Heart left ventricle (tissue), 16 donors: ENCODE measurements around the gene MTM1. TPM values are rescaled to one million over a fixed set of nuclear protein-coding genes. Genes with fewer than 3 reads are reported as not detected.

Experiments
- ATAC-seq, 4 donors: fragments of 200-7000 bp; cut with Tn5 transposase; one replicate each; pipeline ENCODE4 v1.9.1; 2020 to 2022; ENCODE audit warnings: moderate library complexity in 4 of 4, mild to moderate bottlenecking in 3 of 4, moderate number of reproducible peaks in 1 of 4
- DNase-seq, 5 donors: peaks; one replicate each; pipeline ENCODE4 v3.0.0-alpha.2; 2020
- H3K27ac ChIP-seq, 12 donors: fragments of 200-600 bp; sonication (generic) in 4 of 12; one replicate each; pipeline versions ENCODE4 v1.5.0 to v1.8.0; 2016 to 2022; ENCODE audit warnings: mild to moderate bottlenecking in 2 of 12
- H3K27me3 ChIP-seq, 9 donors: fragments of 200-600 bp; sonication (generic) in 2 of 9; one replicate each; pipeline versions ENCODE4 v1.5.1 to v1.8.0; 2016 to 2022; ENCODE audit warnings: mild to moderate bottlenecking in 3 of 9
- H3K36me3 ChIP-seq, 9 donors: fragments of 200-600 bp; sonication (generic) in 2 of 9; one replicate each; pipeline versions ENCODE4 v1.5.0 to v1.8.0; 2018 to 2022; ENCODE audit warnings: mild to moderate bottlenecking in 2 of 9
- H3K4me1 ChIP-seq, 12 donors: fragments of 200-600 bp; sonication (generic) in 4 of 12; one replicate each; pipeline versions ENCODE4 v1.5.0 to v1.8.0; 2016 to 2022; ENCODE audit warnings: mild to moderate bottlenecking in 3 of 12
- H3K4me3 ChIP-seq, 12 donors: fragments of 200-600 bp; sonication (generic) in 4 of 12; one replicate each; pipeline versions ENCODE4 v1.5.0 to v1.8.0; 2017 to 2022; ENCODE audit warnings: mild to moderate bottlenecking in 9 of 12, moderate library complexity in 4 of 12
- H3K9me3 ChIP-seq, 12 donors: fragments of 200-600 bp; sonication (generic) in 4 of 12; one replicate each; pipeline versions ENCODE4 v1.5.0 to v1.8.0; 2016 to 2022; ENCODE audit warnings: mild to moderate bottlenecking in 1 of 12
- POLR2A ChIP-seq, 2 donors: fragments of 450-650 bp; IDR thresholded peaks; one replicate each; pipeline ENCODE4 v1.6.1; 2017; ENCODE audit warnings: antibody characterized with exemption in 2 of 2, mild to moderate bottlenecking in 2 of 2, moderate library complexity in 2 of 2
- WGBS, 4 donors: extraction: QIAGEN DNeasy Blood & Tissue Kit in 2 of 4; methylation state at CpG; one replicate each; pipeline versions ENCODE4 v1.1.5 to v1.1.7; 2013 to 2018; 5-methylcytosine and 5-hydroxymethylcytosine counted together
- intact Hi-C, 10 donors: fragments of 100-400 bp; cut with DNase I; formaldehyde crosslinking; loops; one replicate each; pipeline versions ENCODE4 v1.11.1 to v1.14.2; 2022
- long read RNA-seq, 3 donors: library from polyadenylated mRNA; unstranded; transcript quantifications; one replicate each; pipeline ENCODE4 v2.0.0, GENCODE V29; 2020 to 2021
- polyA plus RNA-seq, 2 donors: library from polyadenylated mRNA; stranded (reverse); fragments of 200-250 nt; gene quantifications; one replicate each; pipeline ENCODE4 v1.2.3, GENCODE V29; 2013
- total RNA-seq, 9 donors: library from RNA; depleted of rRNA in 2 of 9; stranded (reverse); fragments of >200 nt in 2 of 9; fragmentation: NEBNext Ultra II Directional in 3 of 9; extraction: Animal tissue kit (Norgen Biotek cat#: 25700) in 3 of 9; gene quantifications; one replicate each; pipeline versions ENCODE4 v1.1.0 to v1.2.4, GENCODE V29; 2016 to 2023
- TF ChIP-seq, protein P1 (sequence below), 12 donors: fragments of 200-600 bp; sonication (generic) in 4 of 12; IDR thresholded peaks; one replicate each; pipeline versions ENCODE4 v1.5.0 to v1.8.0; 2018 to 2022; ENCODE audit warnings: antibody characterized with exemption in 12 of 12, mild to moderate bottlenecking in 5 of 12
- donor health status: ischemic (EF 13 %, LVEDD 7.1; RV severe dilation, severe dysfunction).
- donor health status: healthy with polysubstance abuse.
- donor health status: DM: no; HTN: yes; CAD: no.
- donor health status: DM: no; HTN: no; CAD: no.
- donor health status: ischemic (EF 25% LVEDD 6.9; RV normal size, moderate dysfunction).
- donor health status: ischemic (EF 25% LVEDD 5.7; RV mildly dilated, moderate dysfunction).
- donor health status: healthy.
- donor health status: DM: yes; HTN: yes; CAD: no.
- donor health status: ischemic (EF 35%, LVEDD 5.7; RV mildly dilated, moderate dysfunction).
- donor health status: nonischemic (EF 11% LVEDD 7.7; RV severe dilation, severe dysfunction).
- donor health status: DM: yes; HTN: yes; CAD: no.
- donor health status: PGD.
- donor health status: ischemic (EF 29% LVEDD 5.4; RV normal size, mild dysfunction).
- donor health status: nonischemic (EF 23%, LVEDD 6.1; RV moderate dilation, normal function).

The MTM1 gene
- 10 to 100 TPM in 6 of 9 donors, 1 to 10 TPM in 3; 7.8 to 18.9 (median 11.9) TPM for total RNA-seq
- 1 to 10 TPM; 2.2 to 7.3 TPM for polyA plus RNA-seq
- long read RNA-seq, donor 1, transcript MTM1-203 (15 exons, 3,593 nt): major isoform, 12 of 21 reads
- long read RNA-seq, donor 1, partial matches to known transcripts: 7 of 21 reads
- long read RNA-seq, donor 1, other reads (novel, unspliced or antisense): 2 of 21 reads
- long read RNA-seq, donor 2, transcript MTM1-203 (15 exons, 3,593 nt): major isoform, 31 of 51 reads
- long read RNA-seq, donor 2, partial matches to known transcripts: 7 of 51 reads
- long read RNA-seq, donor 2, other reads (novel, unspliced or antisense): 13 of 51 reads
- long read RNA-seq, donor 3, transcript MTM1-203 (15 exons, 3,593 nt): major isoform, 20 of 27 reads
- long read RNA-seq, donor 3, partial matches to known transcripts: 4 of 27 reads
- long read RNA-seq, donor 3, other reads (novel, unspliced or antisense): 3 of 27 reads

DNA sequence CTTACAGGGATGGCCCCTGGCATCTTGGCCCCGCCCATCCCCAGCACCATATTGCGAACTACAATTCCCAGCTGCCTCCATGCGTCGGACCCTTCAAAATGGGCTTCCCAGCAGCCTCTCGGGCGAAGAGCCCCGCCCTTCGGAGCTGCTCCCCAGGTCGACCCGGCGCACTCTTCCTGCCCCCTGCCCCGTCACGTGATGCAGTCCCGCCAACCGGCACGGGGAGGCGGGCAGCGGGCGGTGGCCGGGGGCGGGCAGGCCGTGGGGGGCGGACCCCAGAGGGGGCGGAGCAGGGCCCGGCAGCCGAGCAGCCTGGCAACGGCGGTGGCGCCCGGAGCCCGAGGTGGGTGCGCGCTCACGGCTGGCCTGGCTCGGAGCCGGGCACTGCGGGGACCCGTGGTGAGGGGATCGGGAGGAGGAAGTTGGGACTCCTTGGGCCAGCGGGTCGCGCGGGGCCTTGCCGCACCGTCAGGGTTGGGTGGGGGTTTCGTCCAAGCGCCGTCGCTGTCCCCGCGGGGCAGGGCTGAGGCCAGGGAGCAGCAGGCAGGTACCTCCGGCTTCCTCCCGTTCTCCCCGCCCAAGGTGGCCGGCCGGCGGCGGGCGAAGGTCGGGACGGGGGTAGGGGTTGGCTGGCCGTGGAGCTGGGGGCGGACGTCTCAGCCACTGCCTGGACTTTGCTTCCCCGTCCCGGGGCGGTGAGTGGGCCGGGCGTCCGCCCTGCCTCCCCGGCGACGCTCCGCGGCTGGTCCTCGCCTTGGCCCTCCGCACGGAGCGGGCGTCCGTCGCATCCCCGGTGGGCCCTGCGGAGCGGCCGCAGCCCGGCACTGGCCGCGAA is at the start of gene MTM1:
Gene MTM1 (plus strand): TSS at position 302 of the 835 bp plus-strand sequence. CDS start 23,994 bp downstream, outside the sequence.
- 1 to 46% (median 9%) methylated on average over 47 to 89 of the region's 89 CpGs for WGBS, 4 donors
- peak; percentile 95 to 97 (median 95) for DNase-seq
- Histone ChIP-seq H3K27ac (peak within 1 kb of the TSS; percentile 67 to 88 (median 84)), H3K4me1 (peaks cover 0 to 44% (median 15%) of the 10 kb centered on the region in 12 donors), H3K9me3 (no peaks in the 10 kb centered on the region), H3K27me3 (no peaks in the 10 kb centered on the region), H3K4me3 (peak within 1 kb of the TSS; percentile 61 to 97 (median 75)), H3K36me3 (no peaks in the 10 kb centered on the region)
- intact Hi-C loops: loop anchor here in 1 of 10 donors (10.0 kb wide), 1 partner anchor 64 kb away; no protein-coding TSS in a partner anchor
- peak; percentile 98 to 99 (median 99) for ATAC-seq
- TF ChIP-seq, protein P1, sequence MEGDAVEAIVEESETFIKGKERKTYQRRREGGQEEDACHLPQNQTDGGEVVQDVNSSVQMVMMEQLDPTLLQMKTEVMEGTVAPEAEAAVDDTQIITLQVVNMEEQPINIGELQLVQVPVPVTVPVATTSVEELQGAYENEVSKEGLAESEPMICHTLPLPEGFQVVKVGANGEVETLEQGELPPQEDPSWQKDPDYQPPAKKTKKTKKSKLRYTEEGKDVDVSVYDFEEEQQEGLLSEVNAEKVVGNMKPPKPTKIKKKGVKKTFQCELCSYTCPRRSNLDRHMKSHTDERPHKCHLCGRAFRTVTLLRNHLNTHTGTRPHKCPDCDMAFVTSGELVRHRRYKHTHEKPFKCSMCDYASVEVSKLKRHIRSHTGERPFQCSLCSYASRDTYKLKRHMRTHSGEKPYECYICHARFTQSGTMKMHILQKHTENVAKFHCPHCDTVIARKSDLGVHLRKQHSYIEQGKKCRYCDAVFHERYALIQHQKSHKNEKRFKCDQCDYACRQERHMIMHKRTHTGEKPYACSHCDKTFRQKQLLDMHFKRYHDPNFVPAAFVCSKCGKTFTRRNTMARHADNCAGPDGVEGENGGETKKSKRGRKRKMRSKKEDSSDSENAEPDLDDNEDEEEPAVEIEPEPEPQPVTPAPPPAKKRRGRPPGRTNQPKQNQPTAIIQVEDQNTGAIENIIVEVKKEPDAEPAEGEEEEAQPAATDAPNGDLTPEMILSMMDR (IDR thresholded peaks at IDR 0.05): no peak
- peak in 1 of 2 donors; percentile 67 for TF ChIP-seq POLR2A (IDR thresholded peaks at IDR 0.05)

DNA sequence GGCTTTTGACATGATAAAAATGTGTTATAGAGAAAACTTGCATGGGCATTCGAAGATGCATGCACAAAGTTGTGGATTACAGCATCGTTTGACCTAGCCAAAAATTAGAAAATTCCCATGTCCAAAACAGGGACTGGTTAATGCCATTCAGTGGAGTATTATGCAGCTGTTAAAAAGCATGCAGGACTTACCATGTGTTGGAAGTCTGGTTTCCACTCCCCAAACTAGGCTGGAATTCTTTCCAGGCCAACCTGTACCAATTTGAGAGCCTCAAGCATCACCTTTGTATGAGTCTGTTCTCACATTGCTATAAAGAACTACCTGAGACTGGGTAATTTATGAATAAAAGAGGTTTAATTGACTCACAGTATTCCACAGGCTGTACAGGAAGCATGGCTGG is 45.9 kb upstream of the MTM1 start:
- intact Hi-C loops: no loop called here
- Histone ChIP-seq H3K4me1 (no peaks in the 10 kb centered on the region), H3K27me3 (no peaks in the 10 kb centered on the region), H3K9me3 (no peaks in the 10 kb centered on the region), H3K36me3 (no peaks in the 10 kb centered on the region), H3K27ac (no peak overlapping the region), H3K4me3 (no peak overlapping the region)
- 66 to 98% (median 85%) methylated on average over 2 of the region's 2 CpGs for WGBS, 4 donors
- DNase-seq (no peak), ATAC-seq (no peak)
- TF ChIP-seq, protein P1 (IDR thresholded peaks at IDR 0.05): no peak
- no peak for TF ChIP-seq POLR2A (IDR thresholded peaks at IDR 0.05)

DNA sequence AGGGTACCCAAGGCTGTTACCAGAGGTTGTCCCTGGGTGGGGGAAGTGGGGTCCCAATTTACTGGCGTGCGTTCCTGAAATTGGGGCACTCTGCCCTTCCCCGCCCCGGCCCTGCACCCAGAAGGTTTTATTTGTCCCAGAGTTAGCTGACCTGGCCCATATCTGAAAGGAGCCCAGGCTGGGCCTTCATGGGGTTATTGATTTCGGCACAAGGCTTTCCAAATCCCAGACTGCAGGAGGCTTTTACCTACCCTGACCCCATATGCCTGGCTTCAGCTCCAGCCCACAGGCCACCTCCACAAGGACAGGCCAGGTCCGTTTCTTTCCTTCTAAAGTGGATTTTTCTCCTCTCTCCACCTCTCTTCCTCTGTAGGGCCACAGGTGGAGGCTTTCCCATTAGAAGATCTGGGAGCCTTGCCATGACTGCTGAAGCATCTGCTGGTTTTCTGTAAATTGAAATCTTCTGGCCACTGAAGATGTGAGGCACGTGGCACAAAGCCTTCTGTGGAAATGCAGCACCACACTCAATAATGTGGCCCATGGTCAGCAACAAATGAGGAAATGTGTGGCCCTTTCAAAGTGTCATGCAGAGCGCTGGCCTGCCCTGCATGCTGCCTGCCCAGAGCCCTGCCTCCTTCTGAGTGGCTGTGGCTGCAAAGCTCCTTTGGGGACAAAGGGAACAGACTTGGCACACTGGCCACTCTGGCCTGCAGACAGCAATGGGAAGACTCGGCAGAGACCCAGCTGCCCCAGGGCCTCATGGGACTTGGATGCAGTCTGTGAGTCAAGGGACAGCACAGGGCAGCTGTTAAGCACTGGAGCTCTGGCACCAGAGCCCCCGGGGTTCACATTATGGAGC is 43.1 kb upstream of the MTM1 start:
- intact Hi-C loops: no loop called here
- peak; percentile 88 to 93 (median 89) for ATAC-seq
- no peaks in the 10 kb centered on the region for H3K27me3 ChIP-seq
- H3K9me3 ChIP-seq: no peaks in the 10 kb centered on the region
- no peak overlapping the region for H3K4me3 ChIP-seq
- WGBS, 4 donors: 68 to 77% (median 71%) methylated on average over 9 to 10 of the region's 10 CpGs
- H3K27ac ChIP-seq: no peak overlapping the region
- DNase-seq: peak; percentile 32 to 77 (median 64)
- H3K4me1 ChIP-seq: no peaks in the 10 kb centered on the region
- TF ChIP-seq, protein P1 (IDR thresholded peaks at IDR 0.05): no peak
- no peak for TF ChIP-seq POLR2A (IDR thresholded peaks at IDR 0.05)
- no peaks in the 10 kb centered on the region for H3K36me3 ChIP-seq
